ENCODE results near the gene CHCHD3.

Gene CHCHD3

GRCh38 chr7:133109816-133110215 is 27.9 kb upstream of the CHCHD3 start:
- no peak overlapping the region for H3K4me3 ChIP-seq (ENCODE audit: low read length)
- TF ChIP-seq CTCF (conservative IDR thresholded peaks at IDR 0.05; ENCODE audit: low read depth, low read length): no peak
- DNase-seq (ENCODE audit: low read depth): no peak

- TF ChIP-seq CTCF (conservative IDR thresholded peaks at IDR 0.05; ENCODE audit: low read depth, low read length): no peak
- H3K4me3 ChIP-seq (ENCODE audit: low read length): no peak overlapping the region
- no peak for DNase-seq (ENCODE audit: low read depth)
These were observed 26.1 kb upstream of the CHCHD3 start for GRCh38 chr7:133108023-133108422.

GRCh38 chr7:133102276-133103060 is 20.6 kb upstream of the CHCHD3 start:
- TF ChIP-seq CTCF (conservative IDR thresholded peaks at IDR 0.05; ENCODE audit: low read depth, low read length): no peak
- H3K4me3 ChIP-seq (ENCODE audit: low read length): no peak overlapping the region
- no peak for DNase-seq (ENCODE audit: low read depth)

GRCh38 chr7:133099633-133100286 is 17.9 kb upstream of the CHCHD3 start:
- no peak overlapping the region for H3K4me3 ChIP-seq (ENCODE audit: low read length)
- no peak for DNase-seq (ENCODE audit: low read depth)
- no peak for TF ChIP-seq CTCF (conservative IDR thresholded peaks at IDR 0.05; ENCODE audit: low read depth, low read length)

GRCh38 chr7:133095119-133095671 is 13.3 kb upstream of the CHCHD3 start:
- TF ChIP-seq CTCF (conservative IDR thresholded peaks at IDR 0.05; ENCODE audit: low read depth, low read length): no peak
- DNase-seq (ENCODE audit: low read depth): no peak
- no peak overlapping the region for H3K4me3 ChIP-seq (ENCODE audit: low read length)

GRCh38 chr7:133091943-133092464 is 10.1 kb upstream of the CHCHD3 start:
- no peak for DNase-seq (ENCODE audit: low read depth)
- H3K4me3 ChIP-seq (ENCODE audit: low read length): no peak overlapping the region
- no peak for TF ChIP-seq CTCF (conservative IDR thresholded peaks at IDR 0.05; ENCODE audit: low read depth, low read length)
